Stimulated activated CD4-positive, alpha-beta T cell treated with anti-CD3 and anti-CD28 coated beads, Interleukin-4, amount 100 ng/mL, for 1 hour (primary cell): Measurements from ENCODE around the gene CASTOR1.
A peak's percentile ranks its signal among the peaks of the same experiment; 100 is the strongest.
"Not testable (repeated sequence)": the region's sequence is repeated elsewhere in the genome, so short reads cannot be mapped to it uniquely, and the experiment has no call there.

ENCODE experiments used
- DNase-seq: peaks from one replicate; pipeline ENCODE4 v3.0.0-alpha.2; 2020

Gene CASTOR1

DNA sequence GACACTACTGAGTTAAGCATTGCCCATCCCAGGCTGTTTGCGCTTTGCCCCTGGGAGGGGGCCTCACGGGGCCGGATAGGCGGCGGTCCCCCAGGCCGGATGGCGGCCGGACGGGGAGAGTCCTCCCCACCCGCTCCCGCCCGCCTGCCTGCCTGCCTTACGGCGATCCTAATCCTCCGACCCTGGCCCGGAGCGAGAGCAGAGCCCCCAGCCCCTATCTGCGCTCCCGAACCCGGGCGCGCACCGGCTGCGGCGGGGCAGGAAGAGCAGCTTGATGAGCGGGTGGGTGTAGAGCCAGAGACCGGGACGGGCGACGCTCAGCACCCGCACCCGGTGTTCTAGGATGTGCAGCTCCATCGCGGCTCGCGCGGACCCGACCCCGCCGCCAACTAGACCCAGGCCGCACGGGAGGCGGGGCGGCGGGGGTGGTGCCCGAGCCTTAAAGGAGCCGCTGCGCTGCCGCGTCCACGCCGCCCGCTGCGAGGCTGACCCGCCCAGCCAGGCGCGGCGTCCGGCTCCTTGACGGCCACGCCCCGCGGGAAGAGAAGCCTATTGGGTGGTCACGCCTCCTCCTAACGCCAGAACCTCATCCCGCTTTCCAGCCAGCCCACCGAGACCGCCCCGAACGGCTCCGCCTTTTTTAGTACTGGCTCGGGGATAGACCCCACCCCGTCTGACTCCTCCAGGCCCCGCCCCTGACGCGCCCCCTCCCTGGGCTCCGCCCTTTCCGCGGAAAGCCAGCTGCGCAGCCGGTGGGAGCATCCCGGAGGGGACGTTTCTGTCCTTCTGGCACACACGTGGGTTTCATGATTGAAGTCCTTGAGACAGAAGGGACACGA is at the start of gene CASTOR1:
CASTOR1 (minus strand) TSS at position 365 of the 839 bp plus-strand sequence; CDS start at position 357, 8 bp downstream.
- peak; percentile 87 for DNase-seq

DNA sequence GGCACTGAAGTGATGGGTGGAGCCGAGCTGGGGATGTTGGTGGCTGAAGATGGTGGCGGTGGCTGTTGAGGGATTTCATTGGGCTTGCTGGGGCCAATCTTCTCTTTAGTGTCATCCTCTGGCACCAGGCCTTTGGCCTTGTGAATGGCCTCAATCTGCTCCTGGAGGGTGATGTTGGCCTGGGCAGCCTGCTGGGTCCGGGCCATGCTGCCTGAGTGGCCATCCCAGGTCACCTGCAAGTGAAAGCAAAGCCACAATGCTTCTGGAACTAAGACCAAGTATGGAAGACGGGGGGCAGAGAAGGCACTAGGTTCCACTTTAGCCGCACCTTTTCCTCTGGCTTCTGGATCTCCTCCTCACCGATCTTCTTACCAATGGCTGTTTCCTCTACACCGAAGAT is 49.5 kb upstream of the CASTOR1 start:
- DNase-seq: no peak

DNA sequence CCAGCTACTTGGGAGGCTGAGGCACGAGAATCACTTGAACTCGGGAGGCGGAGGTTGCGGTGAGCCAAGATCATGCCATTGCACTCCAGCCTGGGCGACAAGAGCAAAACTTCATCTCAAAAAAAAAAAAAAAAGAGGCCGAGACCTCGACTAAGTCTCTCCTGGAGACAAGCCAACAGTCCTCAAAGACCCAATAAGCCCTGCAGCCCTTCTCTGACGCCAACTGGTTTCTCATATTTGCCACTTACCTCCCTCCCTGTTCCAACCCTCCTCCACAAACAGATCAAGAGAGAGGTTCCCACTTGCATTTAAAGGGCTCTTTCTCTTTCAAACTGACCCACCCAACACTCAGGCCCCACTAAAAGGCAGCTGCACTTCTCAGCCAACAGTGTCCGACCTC is 49.0 kb upstream of the CASTOR1 start:
- not testable (repeated sequence) for DNase-seq

DNA sequence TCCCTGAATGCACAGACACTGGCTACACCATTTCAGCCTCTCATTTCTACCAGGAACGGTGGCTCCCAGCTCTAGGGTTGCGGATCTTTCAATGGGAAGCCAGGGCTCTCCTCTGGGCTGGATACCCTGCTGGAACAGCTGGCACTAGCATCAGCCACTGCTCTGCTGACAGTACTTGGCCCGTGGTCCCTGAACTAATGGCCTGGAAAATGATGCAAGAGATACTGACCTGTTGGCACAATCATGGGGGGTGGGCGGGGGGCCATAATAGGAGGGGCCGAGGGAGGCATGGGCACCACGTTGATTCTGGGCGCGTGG is 48.1 kb upstream of the CASTOR1 start:
- DNase-seq: no peak

DNA sequence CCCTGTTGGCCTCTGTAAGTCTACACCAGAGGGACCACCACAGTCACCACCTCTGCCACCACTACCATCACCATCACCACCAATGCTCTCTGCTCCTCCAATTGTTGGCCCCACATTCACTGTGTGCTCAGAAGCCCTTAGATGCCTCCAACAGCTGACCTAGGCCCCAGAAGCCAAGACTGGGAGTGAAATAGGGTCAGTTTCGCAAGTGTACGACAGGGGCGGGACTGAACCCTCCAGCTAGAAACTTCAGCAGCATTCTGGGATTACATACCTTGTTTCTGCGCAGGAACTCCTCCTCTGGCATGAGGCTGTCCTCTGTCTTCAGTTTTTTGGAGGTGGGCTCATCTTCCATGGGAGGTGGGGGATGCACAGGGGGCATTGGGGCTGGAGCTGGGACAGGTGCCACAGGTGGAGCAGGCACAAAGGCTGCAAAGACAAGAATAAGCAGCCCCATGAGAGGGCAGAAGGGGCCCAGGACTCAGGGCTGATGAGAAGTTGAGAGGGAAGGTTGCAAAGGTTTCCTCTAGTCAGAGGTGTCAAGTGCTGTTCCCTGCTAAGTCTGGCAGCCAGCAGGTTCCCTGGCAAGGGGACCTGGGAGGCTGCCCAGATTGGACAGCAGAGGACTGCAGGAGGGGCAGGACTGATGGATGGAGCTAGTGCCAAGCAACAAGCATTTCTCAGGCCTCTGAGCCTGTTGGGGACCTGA is 47.6 kb upstream of the CASTOR1 start:
- DNase-seq: no peak

DNA sequence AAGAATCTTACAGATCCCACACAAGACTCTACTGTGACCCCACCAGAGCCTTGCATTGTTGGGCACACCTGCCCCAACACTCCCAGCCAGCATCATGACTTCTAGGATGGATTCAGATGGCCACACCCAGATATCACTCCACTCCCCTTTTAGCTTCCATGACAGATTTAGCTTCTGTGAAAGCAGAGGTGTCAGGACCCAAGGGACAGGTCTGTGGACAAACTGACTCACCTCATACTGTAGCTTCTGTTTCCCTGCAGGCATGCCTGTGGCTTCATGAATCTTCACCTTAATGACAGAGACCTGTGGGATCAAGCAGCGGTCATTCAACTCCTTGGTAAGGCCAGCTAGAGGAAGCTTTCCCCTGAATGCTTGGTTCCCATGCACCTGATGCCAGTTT is 45.9 kb upstream of the CASTOR1 start:
- no peak for DNase-seq

DNA sequence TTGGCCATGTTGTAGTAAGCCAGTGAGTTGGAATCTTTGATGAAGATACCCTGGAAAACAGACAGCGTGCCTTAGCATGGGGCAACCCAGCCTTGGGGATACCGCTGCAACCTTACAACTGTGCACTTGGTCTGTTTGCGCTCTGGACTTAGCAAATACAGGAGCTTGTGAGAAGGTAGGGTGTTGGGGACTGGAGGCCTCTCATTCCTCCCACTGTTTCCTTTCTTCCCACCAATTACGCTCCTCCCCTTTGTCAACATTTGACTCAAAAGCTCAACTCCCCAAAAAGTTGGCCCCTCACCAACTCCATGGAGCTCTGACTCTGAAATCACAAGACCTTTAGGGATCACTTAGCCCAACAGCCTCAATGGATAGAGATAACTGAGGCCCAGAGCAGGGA is 45.3 kb upstream of the CASTOR1 start:
- no peak for DNase-seq

DNA sequence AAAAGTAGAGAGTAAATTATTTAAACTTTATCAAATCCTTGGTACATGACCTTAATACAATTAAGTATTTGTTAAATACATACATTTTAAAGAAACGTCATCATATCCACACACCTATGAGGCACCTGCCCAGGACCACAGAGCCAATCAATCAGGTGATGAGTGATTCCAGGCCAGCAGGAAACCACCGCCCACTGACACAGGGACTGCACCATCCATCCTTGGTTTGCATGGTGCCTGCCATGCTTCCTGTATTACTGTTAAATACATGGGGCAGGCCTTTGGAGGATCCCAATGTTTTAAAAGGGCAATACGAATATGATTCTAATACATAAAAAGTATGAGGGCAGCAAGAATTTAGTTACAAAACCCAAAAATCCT is 44.4 kb upstream of the CASTOR1 start:
- DNase-seq: no peak

DNA sequence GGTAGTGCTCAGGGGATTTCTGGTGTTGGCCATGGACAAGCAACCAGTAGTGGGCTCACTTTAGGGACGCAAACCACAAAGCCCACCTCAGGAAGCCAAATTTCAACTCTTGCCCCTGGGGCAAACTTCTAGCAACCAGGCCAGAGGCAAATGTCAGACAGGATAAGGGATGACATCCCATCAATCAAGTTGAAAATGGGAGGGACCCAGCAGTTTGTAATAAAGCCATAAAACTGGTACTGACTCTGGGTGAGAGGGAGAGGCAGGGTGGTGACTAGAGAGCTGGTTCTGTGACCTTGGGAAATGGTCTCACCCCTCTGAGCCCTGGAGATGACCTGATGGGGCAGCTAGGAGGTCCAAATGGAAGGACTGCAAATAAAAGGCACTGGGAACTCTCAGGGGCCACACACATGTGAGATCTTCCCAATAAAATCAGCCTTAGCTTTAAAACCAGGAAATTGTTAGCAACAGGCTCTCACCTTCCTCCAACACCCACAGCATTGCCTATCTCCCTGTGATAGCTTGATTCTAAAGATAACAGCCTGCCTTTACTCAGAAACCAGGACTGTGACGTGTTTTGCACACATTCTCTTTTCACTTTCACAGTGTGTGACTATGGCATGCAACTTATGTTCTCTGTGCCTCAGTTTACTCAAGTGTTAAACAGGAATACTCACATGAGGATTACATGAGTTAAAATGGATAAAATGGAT is 43.8 kb upstream of the CASTOR1 start:
- DNase-seq: no peak

DNA sequence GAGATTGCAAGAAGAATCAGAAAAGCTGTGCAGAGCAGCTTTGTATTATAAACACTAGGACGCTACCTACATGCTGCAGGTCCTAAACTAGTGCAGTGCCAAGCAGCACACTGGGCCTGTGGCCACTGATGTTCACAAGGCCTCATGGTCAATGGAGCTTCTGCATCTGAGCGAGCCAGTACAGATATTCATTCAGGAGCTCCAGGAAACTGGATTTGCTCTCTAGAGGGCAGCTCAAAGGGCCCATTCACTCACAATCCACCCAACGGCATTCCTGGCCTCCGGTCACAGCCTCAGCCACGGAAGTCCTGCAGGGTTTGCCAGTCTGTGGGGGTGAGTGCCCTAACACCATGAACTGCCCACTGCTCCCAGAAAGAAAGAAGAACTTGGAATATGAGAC is 43.2 kb upstream of the CASTOR1 start:
- DNase-seq: no peak

DNA sequence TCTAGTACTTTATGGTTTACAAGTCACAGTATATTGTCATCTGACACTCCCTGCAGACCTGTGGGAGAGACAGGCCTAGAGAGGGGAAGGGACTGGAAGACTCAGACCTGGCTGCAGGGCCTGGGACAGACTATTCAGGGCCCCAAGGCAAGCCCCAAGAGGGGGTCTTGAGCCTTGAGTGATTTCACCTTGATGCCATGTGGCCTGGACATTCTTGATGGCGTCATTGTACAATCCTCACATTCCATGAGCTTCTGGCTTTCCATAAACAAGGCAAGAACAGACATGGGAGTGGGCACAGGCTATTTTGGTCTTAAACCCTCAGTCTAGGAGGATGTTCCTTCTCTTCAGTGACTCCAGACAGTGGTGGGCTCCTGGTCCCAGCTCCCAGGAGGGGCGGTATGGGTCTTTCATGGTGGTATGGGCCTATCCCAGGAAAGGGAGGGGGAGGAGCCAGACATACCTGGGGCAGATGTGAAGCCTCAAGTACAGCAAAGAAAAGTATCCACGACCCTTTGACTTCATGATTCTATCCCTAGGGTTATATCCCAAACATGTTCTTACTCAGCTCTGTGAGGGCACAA is 39.3 kb upstream of the CASTOR1 start:
- DNase-seq: no peak

DNA sequence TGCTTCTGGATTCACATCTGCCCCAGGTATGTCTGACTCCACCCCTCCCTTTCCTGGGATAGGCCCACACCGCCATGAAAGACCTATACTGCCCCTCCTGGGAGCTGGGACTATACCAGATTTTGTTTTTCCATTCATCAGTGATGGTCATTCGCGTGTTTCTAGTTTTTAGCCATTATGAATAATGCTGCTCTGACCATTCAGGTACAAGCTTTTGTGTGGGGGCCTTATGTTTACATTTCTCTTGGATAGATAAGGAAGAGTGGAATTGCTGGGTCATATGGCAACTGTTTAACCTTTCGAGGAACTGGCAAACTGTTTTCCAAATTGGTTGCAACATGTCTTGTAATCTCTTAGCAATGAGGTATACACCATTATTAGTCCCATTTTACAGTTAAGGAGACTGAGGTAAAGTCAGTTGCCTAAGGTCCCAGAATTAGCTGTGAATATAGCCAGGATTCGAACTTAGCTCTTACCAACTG is 38.6 kb upstream of the CASTOR1 start:
- no peak for DNase-seq

DNA sequence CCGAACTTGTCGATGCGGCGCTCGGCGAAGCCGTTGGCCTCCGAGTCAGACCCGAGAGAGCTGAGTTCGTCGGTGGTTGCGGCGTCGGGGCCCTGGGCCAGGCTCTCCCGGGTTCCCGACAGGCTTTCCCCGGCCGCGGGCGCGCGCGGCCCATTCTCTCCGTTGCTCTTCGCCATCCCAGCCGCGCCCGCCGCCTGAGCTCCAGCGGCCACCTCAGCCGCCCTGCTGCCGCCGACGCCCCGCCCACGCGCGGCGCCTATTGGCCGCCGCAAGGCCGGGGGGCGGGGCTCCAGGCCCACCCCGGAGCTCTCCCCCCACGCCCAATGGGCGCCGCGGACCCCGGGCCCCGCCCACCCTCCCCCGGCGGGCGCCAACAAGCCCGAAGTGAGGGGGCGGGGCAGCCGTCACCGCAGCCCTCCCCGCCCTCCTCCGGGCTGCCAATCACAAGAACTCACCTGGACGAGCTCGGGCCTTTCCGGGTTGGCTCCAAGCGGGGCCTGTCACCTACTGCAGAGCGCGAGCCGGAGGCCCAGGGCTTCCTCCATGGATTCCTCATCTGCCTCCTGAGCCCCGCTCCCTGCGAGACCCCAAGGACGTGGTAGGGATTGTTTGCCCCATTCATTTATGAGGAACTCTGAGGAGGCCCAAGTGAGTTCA is 37.5 kb upstream of the CASTOR1 start, which contains the start of gene TBC1D10A:
TBC1D10A (minus strand) TSS at position 236 of the 657 bp plus-strand sequence; CDS start at position 176, 60 bp downstream.
- peak; percentile 93 for DNase-seq

DNA sequence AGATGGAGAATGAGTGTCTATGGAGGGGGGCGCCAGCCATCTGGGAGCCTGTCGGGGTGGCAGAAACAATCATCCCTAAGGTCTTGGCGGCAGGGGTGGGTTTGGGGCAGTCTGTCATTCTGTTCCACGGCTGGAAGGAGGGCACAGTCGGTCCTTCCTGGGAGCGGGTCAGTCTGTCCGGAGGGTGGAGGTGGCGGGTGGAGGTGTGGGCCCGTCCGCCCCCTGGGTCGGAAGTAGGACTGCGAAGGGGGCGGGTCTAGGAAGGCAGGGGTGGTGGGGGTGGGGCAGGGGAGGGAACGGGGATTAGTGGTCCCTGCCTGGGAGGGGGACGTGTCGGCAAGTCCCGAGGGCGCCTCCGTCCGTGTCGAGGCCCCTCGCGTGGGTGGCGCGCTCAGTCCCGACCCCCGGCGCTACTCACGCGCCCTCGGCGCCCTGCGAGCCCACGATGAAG is 37.0 kb upstream of the CASTOR1 start:
- no peak for DNase-seq

DNA sequence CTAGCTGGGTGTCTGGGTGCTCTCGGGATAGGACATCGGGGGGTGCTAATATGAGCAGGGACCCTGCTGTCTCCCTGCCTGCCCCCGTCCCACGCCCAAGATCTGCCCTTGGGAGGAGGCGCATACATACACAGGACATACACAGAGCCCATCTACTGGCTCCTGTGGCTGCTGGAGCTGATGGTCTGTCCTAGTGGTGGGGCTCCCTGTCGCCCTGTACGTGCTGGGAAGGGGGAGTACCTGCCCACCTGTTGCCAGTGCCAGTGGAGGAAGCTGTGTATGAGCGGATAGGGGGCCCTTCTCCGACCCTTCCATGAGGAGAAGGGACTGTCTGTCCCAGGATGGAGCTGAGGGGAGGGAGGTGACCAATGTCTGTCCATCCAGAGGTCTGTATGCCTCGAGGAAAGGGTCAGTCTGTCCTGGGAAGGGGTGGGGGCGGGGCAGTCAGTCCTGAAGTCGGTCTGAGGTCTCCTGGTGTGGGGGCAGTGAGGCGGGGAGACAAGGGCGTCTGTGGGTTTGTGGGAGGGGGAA is 36.5 kb upstream of the CASTOR1 start:
- no peak for DNase-seq

DNA sequence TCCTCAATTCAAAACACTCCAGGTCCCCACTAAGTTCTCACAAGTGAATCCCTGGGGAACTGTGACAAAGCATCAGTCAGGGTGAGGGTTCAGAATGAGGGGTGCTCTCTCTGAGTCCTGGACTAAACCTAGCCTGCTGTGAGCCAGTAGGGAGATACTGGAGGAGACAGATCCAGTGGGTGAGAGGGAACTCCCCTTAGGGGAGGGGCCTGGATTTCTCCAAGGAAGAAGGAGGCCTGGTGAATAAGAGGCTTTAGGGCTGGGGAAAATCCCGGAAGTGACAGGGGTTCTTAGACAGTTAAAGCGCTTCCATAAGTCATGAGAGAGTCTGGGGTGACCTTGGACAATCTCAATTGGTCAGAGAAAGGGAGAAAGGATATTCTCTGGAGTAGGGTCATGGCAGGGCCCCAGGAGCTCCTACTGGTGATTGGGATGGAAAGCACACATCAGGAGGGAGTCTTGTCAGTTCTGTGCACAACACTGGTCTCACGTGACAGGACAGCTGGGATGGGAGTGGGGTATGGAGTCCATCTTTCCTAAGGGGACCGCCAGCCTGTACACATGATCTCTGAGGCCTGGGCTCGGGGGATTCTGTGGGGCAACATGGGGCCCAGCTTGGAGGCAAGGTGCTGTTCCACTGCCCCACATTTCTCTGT is 35.9 kb upstream of the CASTOR1 start:
- DNase-seq: no peak

DNA sequence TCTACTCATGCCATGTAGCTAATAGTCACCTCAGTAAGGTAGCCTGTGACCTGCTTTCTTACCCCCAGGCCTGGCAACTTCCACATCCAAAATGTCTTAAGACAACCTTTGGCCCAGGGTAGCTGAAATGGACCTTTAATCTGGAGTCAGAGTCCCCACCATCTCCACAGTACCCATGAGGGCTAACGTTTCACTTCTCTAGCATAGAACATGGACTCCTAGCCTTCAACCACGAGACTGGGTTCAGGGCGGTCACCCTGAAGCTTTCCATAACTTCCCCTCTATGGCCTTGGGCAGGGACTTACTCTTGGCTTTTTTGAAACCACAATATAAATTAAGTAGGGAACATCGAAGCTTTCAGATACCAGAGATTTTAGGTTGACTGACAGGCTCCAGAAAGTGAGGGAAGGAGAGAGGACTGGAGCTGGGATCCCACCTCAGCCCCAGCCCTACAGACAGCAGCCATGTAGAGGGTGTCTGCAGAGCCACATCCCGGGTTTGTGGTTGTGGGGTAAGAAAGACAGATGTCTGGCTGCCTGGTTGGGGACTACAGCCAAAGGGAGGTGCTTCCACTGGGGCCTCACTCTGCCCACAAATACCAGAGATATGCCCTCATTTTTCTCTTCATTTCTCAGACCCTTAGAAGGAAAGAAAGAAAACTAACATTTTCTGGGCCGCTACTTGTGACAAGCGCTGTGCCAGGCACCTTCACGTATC is 34.9 kb upstream of the CASTOR1 start:
- no peak for DNase-seq

DNA sequence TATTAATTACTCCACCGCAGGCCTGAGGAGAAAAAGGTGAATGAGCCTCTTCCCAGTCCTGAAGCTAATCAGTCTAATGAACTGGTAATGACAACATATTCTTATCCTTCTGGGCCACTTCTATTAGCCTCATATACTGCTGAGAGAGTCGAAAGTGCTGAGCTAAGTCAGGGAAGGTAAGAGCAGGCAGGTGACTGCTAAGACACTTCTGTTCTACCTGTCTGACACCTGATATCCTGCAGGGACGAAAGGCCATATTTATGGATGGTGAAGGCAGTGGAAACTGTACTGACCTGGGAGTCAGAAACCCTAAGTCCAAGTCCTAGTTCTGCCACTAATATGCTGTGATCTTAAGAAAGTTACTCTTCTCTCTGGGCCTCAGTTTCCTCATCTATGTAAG is 33.9 kb upstream of the CASTOR1 start:
- DNase-seq: no peak

DNA sequence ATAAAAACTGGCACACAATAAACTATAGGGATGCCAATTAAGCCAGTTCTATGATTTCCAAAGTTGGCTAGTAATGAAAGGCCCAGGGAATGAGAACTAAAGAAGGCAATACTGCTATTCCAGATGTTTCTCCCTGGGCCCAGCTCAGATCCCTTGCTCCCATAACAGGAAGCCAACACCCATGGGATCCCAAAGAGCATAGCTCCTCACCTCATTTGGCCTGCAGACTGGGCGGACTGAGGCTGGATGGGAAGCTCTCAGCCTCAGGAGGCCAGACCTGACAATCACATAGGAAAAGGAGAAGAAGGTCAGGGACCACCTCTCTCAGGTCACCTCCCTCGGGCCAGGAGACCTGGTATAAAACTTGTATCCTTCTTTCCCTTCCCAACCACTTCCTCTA is 32.2 kb upstream of the CASTOR1 start:
- DNase-seq: no peak

DNA sequence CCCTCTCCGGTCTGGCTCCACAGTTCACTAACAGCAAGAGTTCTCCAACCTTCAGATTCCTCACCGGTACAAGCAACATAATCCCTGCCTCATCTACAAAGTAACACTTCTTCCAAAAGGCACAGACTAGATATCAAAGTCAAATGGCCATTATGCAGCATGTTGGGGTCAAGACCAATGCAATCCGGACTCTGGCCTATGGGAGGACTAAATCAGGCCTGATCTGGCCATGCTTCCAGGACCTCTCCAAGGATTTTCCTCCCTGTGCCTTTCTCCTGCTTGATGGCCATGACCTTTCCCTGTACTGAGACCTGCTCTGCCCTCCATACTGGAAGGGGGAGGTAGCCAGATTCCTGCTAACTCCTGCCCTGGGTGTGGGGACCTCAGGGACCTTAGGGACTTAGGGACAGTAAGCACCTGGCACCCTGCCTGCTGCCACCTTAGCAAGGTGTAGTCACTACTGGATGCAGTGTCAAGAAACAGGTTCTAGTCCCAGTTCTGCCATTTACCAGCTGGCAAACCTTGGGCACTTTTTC is 30.8 kb upstream of the CASTOR1 start:
- no peak for DNase-seq
